Panc1 (cell line): ENCODE data around the gene COX7B2. TPM values are rescaled to one million over a fixed set of nuclear protein-coding genes. Genes with fewer than 3 reads are reported as not detected.

Source experiments
- ATAC-seq: fragments of 200-7000 bp; cut with Tn5 transposase; 2 replicates; pipeline ENCODE4 v1.9.1; 2020; ENCODE audit warnings: mild to moderate bottlenecking, moderate library complexity
- BruUV-seq: library from RNA; stranded (reverse); fragments of 400-500 nt; replicated peaks from 2 replicates; lab custom pipeline; 2021; lab: Mats Ljungman, UMichigan
- CTCF ChIA-PET: fragments of 300-600 bp; sonication (Branson Sonifier 250); formaldehyde crosslinking; loops from one replicate; lab custom pipeline; 2022; ENCODE audit warnings: antibody characterized with exemption; lab: Charles Lee
- POLR2A ChIA-PET: fragments of 300-600 bp; sonication (Branson Sonifier 250); formaldehyde crosslinking; loops from one replicate; lab custom pipeline; 2022; ENCODE audit warnings: antibody characterized with exemption; lab: Charles Lee
- DNase-seq: peaks from one replicate; pipeline ENCODE4 v3.0.0-alpha.2; 2010; ENCODE audit warnings: low read depth, low spot score
- H3K27ac ChIP-seq: 2 replicates; pipeline ENCODE4 v1.5.1; 2011; ENCODE audit warnings: mild to moderate bottlenecking, low read length, inconsistent platforms
- H3K27me3 ChIP-seq: fragments of 200-500 bp; sonication (Bioruptor generic); 2 replicates; pipeline ENCODE4 v1.6.0; 2014; ENCODE audit warnings: low read length, inconsistent platforms; ENCODE audit not compliant: control insufficient read depth, insufficient read depth
- H3K36me3 ChIP-seq: fragments of 200-500 bp; sonication (Bioruptor generic); 2 replicates; pipeline ENCODE4 v1.5.1; 2014; ENCODE audit warnings: inconsistent platforms, mild to moderate bottlenecking, low read length, moderate library complexity; ENCODE audit not compliant: control insufficient read depth, insufficient read depth
- H3K4me1 ChIP-seq: 2 replicates; pipeline ENCODE4 v1.5.1; 2011; ENCODE audit warnings: inconsistent platforms, mild to moderate bottlenecking, low read length, moderate library complexity; ENCODE audit not compliant: control insufficient read depth, insufficient read depth
- H3K4me3 ChIP-seq, 2 experiments: 2 replicates each; pipeline ENCODE4 v1.5.1; 2011 to 2012; ENCODE audit warnings: low read depth in 2 of 2, low read length in 2 of 2, mild to moderate bottlenecking in 2 of 2, inconsistent platforms in 1 of 2, moderate library complexity in 1 of 2
- H3K9me3 ChIP-seq: fragments of 200-500 bp; sonication (Bioruptor generic); 2 replicates; pipeline ENCODE4 v1.5.1; 2014; ENCODE audit warnings: low read depth, mild to moderate bottlenecking, inconsistent platforms, low read length, moderate library complexity; ENCODE audit not compliant: control insufficient read depth, insufficient read depth
- POLR2AphosphoS5 ChIP-seq: IDR thresholded peaks from 2 replicates; pipeline ENCODE4 v1.6.1; 2012; ENCODE audit warnings: mild to moderate bottlenecking, low read depth, low read length, moderate library complexity
- SIN3A ChIP-seq: IDR thresholded peaks from 2 replicates; pipeline ENCODE4 v1.6.1; 2012; ENCODE audit warnings: low read depth, mild to moderate bottlenecking, low read length, moderate library complexity, borderline replicate concordance; ENCODE audit not compliant: insufficient read depth
- TCF7L2 ChIP-seq: IDR thresholded peaks from 2 replicates; pipeline ENCODE4 v1.6.1; 2011; ENCODE audit warnings: mild to moderate bottlenecking, low read depth, low read length, inconsistent platforms
- in situ Hi-C: cut with HindIII; loops from 2 replicates; pipeline ENCODE4 v1.10.0; 2016; ENCODE audit warnings: low sequenced_read_pairs, low pct_unique_long_range_greater_than_20kb
- intact Hi-C: fragments of 100-400 bp; cut with micrococcal nuclease; formaldehyde crosslinking; loops from one replicate; pipeline ENCODE4 v1.10.0; 2022; ENCODE audit not compliant: unreplicated experiment
- total RNA-seq: library from RNA; stranded (reverse); gene quantifications from one replicate; pipeline ENCODE4 v1.2.1, GENCODE V29; 2021; ENCODE audit not compliant: unreplicated experiment
- TF ChIP-seq, protein P1 (sequence below): fragments of 450-650 bp; IDR thresholded peaks from 2 replicates; pipeline ENCODE4 v1.5.1; 2017; ENCODE audit warnings: mild to moderate bottlenecking
- TF ChIP-seq, protein P2 (sequence below), 2 experiments: IDR thresholded peaks; 2 replicates each; pipeline ENCODE4 v1.6.1; 2011 to 2012; ENCODE audit warnings: low read depth in 2 of 2, control low read depth in 1 of 2, low read length in 1 of 2, mild to moderate bottlenecking in 1 of 2, moderate library complexity in 1 of 2; ENCODE audit not compliant: insufficient read depth in 1 of 2

The COX7B2 gene
- total RNA-seq, 1 experiment from 2014 or later: not detected

DNA sequence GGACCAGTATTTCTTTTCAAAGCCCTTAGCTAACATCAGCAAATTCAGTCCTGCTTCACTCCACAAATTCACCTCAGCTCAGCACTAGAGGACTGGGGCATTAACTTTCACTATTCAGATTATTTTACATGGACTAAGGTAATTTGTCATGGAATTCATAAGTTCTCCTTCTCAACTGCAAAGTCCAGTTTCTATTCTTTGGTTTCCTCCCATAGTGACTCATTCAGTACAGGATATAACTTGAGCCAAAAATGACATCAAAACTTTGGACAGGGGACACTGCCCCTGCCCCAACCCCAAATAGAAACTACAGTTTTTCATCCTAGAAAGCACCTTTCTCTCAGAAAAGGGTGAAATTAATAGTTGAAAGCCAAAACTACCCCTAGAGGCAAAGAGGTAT lies 52.7 kb downstream of the COX7B2 start:
- Histone ChIP-seq H3K9me3 (no peaks in the 10 kb centered on the region), H3K4me1 (no peaks in the 10 kb centered on the region), H3K4me3 (no peak overlapping the region), H3K27me3 (no peaks in the 10 kb centered on the region), H3K27ac (no peak overlapping the region), H3K36me3 (no peaks in the 10 kb centered on the region)
- ChIA-PET POLR2A (no interaction called here), CTCF (no interaction called here)
- ATAC-seq: no peak
- intact Hi-C loops (loop anchor here (10.0 kb wide), 1 partner anchor 528 kb away; no protein-coding TSS in a partner anchor), in situ Hi-C loops (no loop called here)
- TF ChIP-seq POLR2AphosphoS5: no peak
- TF ChIP-seq, protein P1, sequence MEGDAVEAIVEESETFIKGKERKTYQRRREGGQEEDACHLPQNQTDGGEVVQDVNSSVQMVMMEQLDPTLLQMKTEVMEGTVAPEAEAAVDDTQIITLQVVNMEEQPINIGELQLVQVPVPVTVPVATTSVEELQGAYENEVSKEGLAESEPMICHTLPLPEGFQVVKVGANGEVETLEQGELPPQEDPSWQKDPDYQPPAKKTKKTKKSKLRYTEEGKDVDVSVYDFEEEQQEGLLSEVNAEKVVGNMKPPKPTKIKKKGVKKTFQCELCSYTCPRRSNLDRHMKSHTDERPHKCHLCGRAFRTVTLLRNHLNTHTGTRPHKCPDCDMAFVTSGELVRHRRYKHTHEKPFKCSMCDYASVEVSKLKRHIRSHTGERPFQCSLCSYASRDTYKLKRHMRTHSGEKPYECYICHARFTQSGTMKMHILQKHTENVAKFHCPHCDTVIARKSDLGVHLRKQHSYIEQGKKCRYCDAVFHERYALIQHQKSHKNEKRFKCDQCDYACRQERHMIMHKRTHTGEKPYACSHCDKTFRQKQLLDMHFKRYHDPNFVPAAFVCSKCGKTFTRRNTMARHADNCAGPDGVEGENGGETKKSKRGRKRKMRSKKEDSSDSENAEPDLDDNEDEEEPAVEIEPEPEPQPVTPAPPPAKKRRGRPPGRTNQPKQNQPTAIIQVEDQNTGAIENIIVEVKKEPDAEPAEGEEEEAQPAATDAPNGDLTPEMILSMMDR: no peak
- no peak for DNase-seq
- BruUV-seq: no TSS peak

DNA sequence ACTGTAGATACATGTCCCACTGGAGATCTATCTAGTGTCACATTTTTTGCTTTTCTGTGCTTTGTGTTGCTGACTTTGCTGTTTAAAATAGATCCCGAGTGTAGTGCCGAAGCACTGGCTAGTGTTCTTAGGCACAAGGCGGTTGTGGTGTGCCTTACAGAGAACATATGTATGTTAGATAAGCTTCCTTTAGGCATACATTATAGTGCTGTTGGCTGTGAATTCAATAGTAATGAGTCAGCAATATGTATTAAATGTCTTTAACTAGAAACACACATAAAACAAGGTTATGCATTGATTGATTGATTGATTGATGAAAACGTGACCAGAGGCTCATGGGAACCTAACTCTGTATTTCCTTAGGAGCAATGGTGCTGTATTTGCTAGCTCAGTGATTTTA lies 56.2 kb downstream of the COX7B2 start:
- H3K9me3 ChIP-seq: no peaks in the 10 kb centered on the region
- intact Hi-C loops: loop anchor here (10.0 kb wide), 1 partner anchor 532 kb away; no protein-coding TSS in a partner anchor
- ChIA-PET POLR2A (no interaction called here), CTCF (no interaction called here)
- no peak for ATAC-seq
- H3K27me3 ChIP-seq: no peaks in the 10 kb centered on the region
- H3K36me3 ChIP-seq: no peaks in the 10 kb centered on the region
- DNase-seq: no peak
- no peaks in the 10 kb centered on the region for H3K4me1 ChIP-seq
- in situ Hi-C loops: no loop called here
- TF ChIP-seq, protein P2, sequence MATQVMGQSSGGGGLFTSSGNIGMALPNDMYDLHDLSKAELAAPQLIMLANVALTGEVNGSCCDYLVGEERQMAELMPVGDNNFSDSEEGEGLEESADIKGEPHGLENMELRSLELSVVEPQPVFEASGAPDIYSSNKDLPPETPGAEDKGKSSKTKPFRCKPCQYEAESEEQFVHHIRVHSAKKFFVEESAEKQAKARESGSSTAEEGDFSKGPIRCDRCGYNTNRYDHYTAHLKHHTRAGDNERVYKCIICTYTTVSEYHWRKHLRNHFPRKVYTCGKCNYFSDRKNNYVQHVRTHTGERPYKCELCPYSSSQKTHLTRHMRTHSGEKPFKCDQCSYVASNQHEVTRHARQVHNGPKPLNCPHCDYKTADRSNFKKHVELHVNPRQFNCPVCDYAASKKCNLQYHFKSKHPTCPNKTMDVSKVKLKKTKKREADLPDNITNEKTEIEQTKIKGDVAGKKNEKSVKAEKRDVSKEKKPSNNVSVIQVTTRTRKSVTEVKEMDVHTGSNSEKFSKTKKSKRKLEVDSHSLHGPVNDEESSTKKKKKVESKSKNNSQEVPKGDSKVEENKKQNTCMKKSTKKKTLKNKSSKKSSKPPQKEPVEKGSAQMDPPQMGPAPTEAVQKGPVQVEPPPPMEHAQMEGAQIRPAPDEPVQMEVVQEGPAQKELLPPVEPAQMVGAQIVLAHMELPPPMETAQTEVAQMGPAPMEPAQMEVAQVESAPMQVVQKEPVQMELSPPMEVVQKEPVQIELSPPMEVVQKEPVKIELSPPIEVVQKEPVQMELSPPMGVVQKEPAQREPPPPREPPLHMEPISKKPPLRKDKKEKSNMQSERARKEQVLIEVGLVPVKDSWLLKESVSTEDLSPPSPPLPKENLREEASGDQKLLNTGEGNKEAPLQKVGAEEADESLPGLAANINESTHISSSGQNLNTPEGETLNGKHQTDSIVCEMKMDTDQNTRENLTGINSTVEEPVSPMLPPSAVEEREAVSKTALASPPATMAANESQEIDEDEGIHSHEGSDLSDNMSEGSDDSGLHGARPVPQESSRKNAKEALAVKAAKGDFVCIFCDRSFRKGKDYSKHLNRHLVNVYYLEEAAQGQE (IDR thresholded peaks at IDR 0.05; ENCODE audit: insufficient read depth in 1 of 2, low read depth in 2 of 2, low read length in 1 of 2): no peak
- TF ChIP-seq TCF7L2: no peak
- TF ChIP-seq, protein P1: no peak
- TF ChIP-seq POLR2AphosphoS5: no peak
- no peak for TF ChIP-seq SIN3A
- no peak overlapping the region for H3K27ac ChIP-seq
- H3K4me3 ChIP-seq: no peak overlapping the region
- no TSS peak for BruUV-seq
